Mammary epithelial cell (primary cell): ENCODE data around the gene LTBP3.

ENCODE experiments used
- CTCF ChIP-seq, 2 donors: IDR thresholded peaks in 1 of 2; conservative IDR thresholded peaks in 1 of 2; 2 replicates each; pipeline ENCODE4 v1.5.1; 2011 to 2012; ENCODE audit warnings: inconsistent platforms in 2 of 2, low read length in 2 of 2, mild to moderate bottlenecking in 2 of 2, control low read depth in 1 of 2, low read depth in 1 of 2; ENCODE audit not compliant: insufficient read depth in 1 of 2; ENCODE audit errors: extremely low read depth in 1 of 2
- EZH2 ChIP-seq: IDR thresholded peaks from 2 replicates; pipeline ENCODE4 v1.6.1; 2012; ENCODE audit warnings: low read length, inconsistent platforms, borderline replicate concordance

DNA sequence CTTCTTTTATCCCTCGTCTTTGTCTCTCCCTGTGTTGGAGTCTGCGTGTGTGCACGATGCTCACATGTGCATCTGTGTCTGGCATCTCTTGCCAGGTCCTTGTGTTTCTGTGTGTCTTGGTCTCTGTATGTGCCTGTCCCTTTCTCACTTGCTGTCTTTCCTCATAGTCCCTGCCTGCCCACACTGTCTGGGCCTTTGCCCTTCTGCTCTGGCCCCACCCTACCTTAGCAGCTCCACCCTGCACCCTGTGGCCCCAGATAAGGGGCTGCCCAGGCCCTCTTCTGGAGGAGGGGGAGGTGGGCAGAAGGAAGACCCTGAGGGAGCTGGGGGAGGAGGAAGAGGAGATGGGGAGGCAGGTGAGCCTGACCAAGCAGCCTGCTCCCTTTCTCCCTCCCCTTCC, 20.5 kb upstream of the LTBP3 start:
- no peak for TF ChIP-seq CTCF (conservative IDR thresholded peaks at IDR 0.05 in 1 of 2, IDR thresholded peaks at IDR 0.05 in 1 of 2; ENCODE audit: extremely low read depth in 1 of 2, insufficient read depth in 1 of 2, low read depth in 1 of 2, low read length in 2 of 2)
- TF ChIP-seq EZH2 = no peak
